ENCODE results near the gene FAM174A. TPM values are rescaled to one million over a fixed set of nuclear protein-coding genes. Genes with fewer than 3 reads are reported as not detected.

The FAM174A gene
- total and polyA plus RNA-seq, 9 donors: 8.4 to 61.8 (median 14.2) TPM

DNA sequence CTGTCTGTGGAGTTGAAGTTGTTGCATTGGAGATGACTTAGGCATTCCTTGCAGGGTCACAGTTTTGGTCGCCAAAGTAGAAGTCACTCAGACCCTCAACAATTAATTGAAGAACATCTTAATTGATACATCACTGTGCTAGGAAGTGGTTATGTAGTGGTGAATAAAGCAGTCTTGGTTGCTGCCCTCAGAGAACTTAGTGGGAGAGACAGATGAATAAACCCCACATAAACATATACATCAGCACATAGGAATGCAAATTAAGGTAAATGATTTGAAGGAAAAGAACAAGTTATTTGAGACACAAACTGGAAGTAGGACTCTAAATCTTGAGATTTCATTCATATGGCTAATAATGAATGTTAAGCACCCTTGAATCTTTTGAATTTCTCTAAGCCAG is 25.7 kb downstream of the FAM174A start:
- WGBS, 3 donors: 97% methylated on average over 1 of the region's 1 CpG
- Histone ChIP-seq H3K9me3 (no peaks in the 10 kb centered on the region), H3K4me1 (ENCODE audit: insufficient read depth) (no peaks in the 10 kb centered on the region), H3K4me3 (no peak overlapping the region), H3K27me3 (no peaks in the 10 kb centered on the region), H3K36me3 (no peaks in the 10 kb centered on the region), H3K27ac (no peak overlapping the region)
- intact Hi-C loops (cut with DNase I): no loop called here
- no peak for DNase-seq
- TF ChIP-seq, protein P1, sequence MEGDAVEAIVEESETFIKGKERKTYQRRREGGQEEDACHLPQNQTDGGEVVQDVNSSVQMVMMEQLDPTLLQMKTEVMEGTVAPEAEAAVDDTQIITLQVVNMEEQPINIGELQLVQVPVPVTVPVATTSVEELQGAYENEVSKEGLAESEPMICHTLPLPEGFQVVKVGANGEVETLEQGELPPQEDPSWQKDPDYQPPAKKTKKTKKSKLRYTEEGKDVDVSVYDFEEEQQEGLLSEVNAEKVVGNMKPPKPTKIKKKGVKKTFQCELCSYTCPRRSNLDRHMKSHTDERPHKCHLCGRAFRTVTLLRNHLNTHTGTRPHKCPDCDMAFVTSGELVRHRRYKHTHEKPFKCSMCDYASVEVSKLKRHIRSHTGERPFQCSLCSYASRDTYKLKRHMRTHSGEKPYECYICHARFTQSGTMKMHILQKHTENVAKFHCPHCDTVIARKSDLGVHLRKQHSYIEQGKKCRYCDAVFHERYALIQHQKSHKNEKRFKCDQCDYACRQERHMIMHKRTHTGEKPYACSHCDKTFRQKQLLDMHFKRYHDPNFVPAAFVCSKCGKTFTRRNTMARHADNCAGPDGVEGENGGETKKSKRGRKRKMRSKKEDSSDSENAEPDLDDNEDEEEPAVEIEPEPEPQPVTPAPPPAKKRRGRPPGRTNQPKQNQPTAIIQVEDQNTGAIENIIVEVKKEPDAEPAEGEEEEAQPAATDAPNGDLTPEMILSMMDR (IDR thresholded peaks at IDR 0.05): no peak
- TF ChIP-seq POLR2A (IDR thresholded peaks at IDR 0.05) (no peak), EP300 (IDR thresholded peaks at IDR 0.05) (no peak)

DNA sequence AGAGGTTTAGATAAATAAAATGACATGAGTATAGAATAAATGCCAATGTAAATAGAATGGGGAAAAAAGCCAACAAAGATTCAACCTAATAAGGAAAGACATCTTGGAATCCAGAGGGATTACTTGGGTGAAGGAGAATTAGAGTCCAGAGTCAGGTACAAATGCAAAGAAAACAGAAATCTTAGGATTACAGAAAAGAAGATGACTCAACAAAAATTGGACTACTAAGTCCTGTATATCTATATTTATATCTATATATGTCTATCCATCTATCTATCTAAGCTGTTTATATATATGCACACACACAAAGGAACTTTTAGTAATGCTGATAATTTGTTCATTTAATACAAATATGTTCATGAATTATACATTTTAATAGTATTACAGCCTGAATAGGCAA is 27.6 kb downstream of the FAM174A start:
- no peaks in the 10 kb centered on the region for H3K4me1 ChIP-seq (ENCODE audit: insufficient read depth)
- H3K27ac ChIP-seq: no peak overlapping the region
- intact Hi-C loops (cut with DNase I): no loop called here
- H3K9me3 ChIP-seq: no peaks in the 10 kb centered on the region
- no peaks in the 10 kb centered on the region for H3K36me3 ChIP-seq
- no peak for DNase-seq
- TF ChIP-seq POLR2A (IDR thresholded peaks at IDR 0.05) (no peak), EP300 (IDR thresholded peaks at IDR 0.05) (no peak)
- TF ChIP-seq, protein P1 (IDR thresholded peaks at IDR 0.05): no peak
- no peak overlapping the region for H3K4me3 ChIP-seq
- no peaks in the 10 kb centered on the region for H3K27me3 ChIP-seq

- no peaks in the 10 kb centered on the region for H3K27me3 ChIP-seq
- no peak for DNase-seq
- intact Hi-C loops (cut with DNase I): no loop called here
- TF ChIP-seq POLR2A (IDR thresholded peaks at IDR 0.05) (no peak), EP300 (IDR thresholded peaks at IDR 0.05) (no peak)
- TF ChIP-seq, protein P1 (IDR thresholded peaks at IDR 0.05): no peak
- H3K4me1 ChIP-seq (ENCODE audit: insufficient read depth): no peaks in the 10 kb centered on the region
- no peaks in the 10 kb centered on the region for H3K36me3 ChIP-seq
- H3K4me3 ChIP-seq: no peak overlapping the region
- H3K27ac ChIP-seq: no peak overlapping the region
- H3K9me3 ChIP-seq: no peaks in the 10 kb centered on the region
- 91 to 93% (median 91%) methylated on average over 4 of the region's 4 CpGs for WGBS, 3 donors
Measured at GRCh38 chr5:100566382-100567141, 31.4 kb downstream of the FAM174A start.

DNA sequence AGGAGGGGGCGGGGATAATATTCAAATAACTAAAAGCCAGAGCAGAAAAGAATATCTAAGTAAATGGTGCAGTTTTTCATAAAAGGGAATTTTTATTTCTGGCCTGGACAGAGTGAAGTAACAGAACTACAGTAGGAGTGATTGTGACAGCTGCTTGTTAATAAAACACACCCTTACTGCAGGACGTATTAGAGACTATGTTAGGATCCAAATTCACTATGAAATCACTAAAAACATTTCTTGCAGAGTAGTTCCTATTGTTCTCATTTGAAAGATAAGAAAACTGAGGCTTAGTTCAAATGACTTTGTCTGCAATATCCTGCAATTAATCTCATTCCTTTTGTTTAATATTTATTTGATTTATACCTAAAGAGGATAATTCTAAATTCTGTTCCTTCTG is 39.5 kb downstream of the FAM174A start:
- WGBS, 3 donors: 67 to 74% (median 71%) methylated on average over 2 of the region's 2 CpGs
- intact Hi-C loops (cut with DNase I): no loop called here
- no peak for DNase-seq
- no peaks in the 10 kb centered on the region for H3K4me1 ChIP-seq (ENCODE audit: insufficient read depth)
- H3K36me3 ChIP-seq: no peaks in the 10 kb centered on the region
- H3K9me3 ChIP-seq: no peaks in the 10 kb centered on the region
- no peaks in the 10 kb centered on the region for H3K27me3 ChIP-seq
- H3K27ac ChIP-seq: no peak overlapping the region
- no peak overlapping the region for H3K4me3 ChIP-seq
- TF ChIP-seq, protein P1 (IDR thresholded peaks at IDR 0.05): no peak
- no peak for TF ChIP-seq POLR2A (IDR thresholded peaks at IDR 0.05)
- no peak for TF ChIP-seq EP300 (IDR thresholded peaks at IDR 0.05)

Data from ovary (tissue), 9 donors.